ENCODE measurements around the gene CENPX.

DNA sequence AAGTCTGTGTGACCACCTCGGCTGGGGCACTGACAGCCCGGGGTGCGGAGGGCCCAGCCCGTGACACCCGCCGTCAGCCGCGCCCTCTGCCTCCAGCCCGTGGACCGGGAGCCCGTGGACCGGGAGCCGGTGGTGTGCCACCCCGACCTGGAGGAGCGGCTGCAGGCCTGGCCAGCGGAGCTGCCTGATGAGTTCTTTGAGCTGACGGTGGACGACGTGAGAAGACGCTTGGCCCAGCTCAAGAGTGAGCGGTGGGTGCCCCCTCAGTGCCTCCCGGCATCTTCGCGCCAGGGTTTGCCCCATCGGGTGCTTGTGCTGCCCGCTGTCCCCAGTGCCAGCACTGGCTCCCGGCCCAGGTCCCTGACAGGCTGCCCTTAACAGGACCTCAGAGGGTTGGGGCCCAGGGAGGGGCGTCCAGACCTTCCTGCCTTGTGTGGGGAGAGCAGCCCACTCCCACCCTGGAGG is 13.7 kb downstream of the CENPX start:
- TF ChIP-seq, protein P1, sequence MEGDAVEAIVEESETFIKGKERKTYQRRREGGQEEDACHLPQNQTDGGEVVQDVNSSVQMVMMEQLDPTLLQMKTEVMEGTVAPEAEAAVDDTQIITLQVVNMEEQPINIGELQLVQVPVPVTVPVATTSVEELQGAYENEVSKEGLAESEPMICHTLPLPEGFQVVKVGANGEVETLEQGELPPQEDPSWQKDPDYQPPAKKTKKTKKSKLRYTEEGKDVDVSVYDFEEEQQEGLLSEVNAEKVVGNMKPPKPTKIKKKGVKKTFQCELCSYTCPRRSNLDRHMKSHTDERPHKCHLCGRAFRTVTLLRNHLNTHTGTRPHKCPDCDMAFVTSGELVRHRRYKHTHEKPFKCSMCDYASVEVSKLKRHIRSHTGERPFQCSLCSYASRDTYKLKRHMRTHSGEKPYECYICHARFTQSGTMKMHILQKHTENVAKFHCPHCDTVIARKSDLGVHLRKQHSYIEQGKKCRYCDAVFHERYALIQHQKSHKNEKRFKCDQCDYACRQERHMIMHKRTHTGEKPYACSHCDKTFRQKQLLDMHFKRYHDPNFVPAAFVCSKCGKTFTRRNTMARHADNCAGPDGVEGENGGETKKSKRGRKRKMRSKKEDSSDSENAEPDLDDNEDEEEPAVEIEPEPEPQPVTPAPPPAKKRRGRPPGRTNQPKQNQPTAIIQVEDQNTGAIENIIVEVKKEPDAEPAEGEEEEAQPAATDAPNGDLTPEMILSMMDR (IDR thresholded peaks at IDR 0.05; ENCODE audit: low read depth, low read length, poor library complexity, severe bottlenecking) = no peak
- no peak for TF ChIP-seq EZH2phosphoT487 (IDR thresholded peaks at IDR 0.05; ENCODE audit: borderline replicate concordance, low read length)

Data from DOHH2 (cell line).